K562 (cell line): ENCODE results near the gene PPP2R5A. TPM values are rescaled to one million over a fixed set of nuclear protein-coding genes. Genes with fewer than 3 reads are reported as not detected.

ENCODE experiments used
- BCOR ChIP-seq: fragments of 450-650 bp; IDR thresholded peaks from 2 replicates; pipeline ENCODE4 v1.6.1; 2016
- CCNT2 ChIP-seq: IDR thresholded peaks from 2 replicates; pipeline ENCODE4 v1.6.1; 2011; ENCODE audit warnings: borderline replicate concordance, low read depth, mild to moderate bottlenecking, moderate library complexity, mixed read lengths, low read length; ENCODE audit not compliant: insufficient read length; ENCODE audit errors: extremely low read depth
- CREB1 ChIP-seq, 2 experiments: sonication (generic) in 1 of 2; formaldehyde crosslinking in 1 of 2; IDR thresholded peaks; 2 replicates each; pipeline versions ENCODE4 v1.6.1 to v1.8.0; 2012 to 2022; ENCODE audit warnings: inconsistent platforms in 1 of 2, mild to moderate bottlenecking in 1 of 2, missing genetic modification reagents in 1 of 2, moderate library complexity in 1 of 2
- E2F8 ChIP-seq: fragments of 450-650 bp; IDR thresholded peaks from 2 replicates; pipeline ENCODE4 v1.7.1; 2018; ENCODE audit warnings: mild to moderate bottlenecking, low read depth; ENCODE audit not compliant: partially characterized antibody
- ERF ChIP-seq: fragments of 450-650 bp; formaldehyde crosslinking; IDR thresholded peaks from 2 replicates; pipeline ENCODE4 v1.4.0; 2020; ENCODE audit warnings: mild to moderate bottlenecking, mixed read lengths
- ETS2 ChIP-seq: IDR thresholded peaks from 2 replicates; pipeline ENCODE4 v1.6.1; 2016; ENCODE audit warnings: borderline replicate concordance, missing genetic modification characterization, mild to moderate bottlenecking, moderate library complexity, missing compliant biosample characterization; ENCODE audit not compliant: poor library complexity, severe bottlenecking
- FUS ChIP-seq: fragments of 200-400 bp; formaldehyde crosslinking; optimal IDR thresholded peaks from 2 replicates; pipeline ENCODE3; 2017; ENCODE audit warnings: low read depth, low read length
- IRF2 ChIP-seq: sonication (generic); formaldehyde crosslinking; IDR thresholded peaks from 2 replicates; pipeline ENCODE4 v1.8.1; 2022; ENCODE audit warnings: mild to moderate bottlenecking, missing genetic modification reagents
- MAFG ChIP-seq: fragments of 450-650 bp; conservative IDR thresholded peaks from 2 replicates; pipeline ENCODE4 v1.6.1; 2016; ENCODE audit warnings: missing genetic modification characterization, missing compliant biosample characterization
- MECOM ChIP-seq: fragments of 250-450 bp; sonication (Bioruptor Pico); IDR thresholded peaks from 2 replicates; pipeline ENCODE4 v1.8.0; 2022; ENCODE audit warnings: inconsistent platforms
- MEF2D ChIP-seq: conservative IDR thresholded peaks from 2 replicates; pipeline ENCODE4 v1.6.1; 2016; ENCODE audit warnings: low read depth, missing genetic modification characterization, missing compliant biosample characterization
- NFRKB ChIP-seq: fragments of 450-650 bp; IDR thresholded peaks from 2 replicates; pipeline ENCODE4 v1.6.1; 2016; ENCODE audit warnings: low read depth
- POU5F1 ChIP-seq: fragments of 150-350 bp; IDR thresholded peaks from 2 replicates; pipeline ENCODE4 v1.6.1; 2014; ENCODE audit warnings: borderline replicate concordance, low read length, low read depth, mild to moderate bottlenecking; ENCODE audit not compliant: partially characterized antibody
- RBM17 ChIP-seq: fragments of 200-400 bp; formaldehyde crosslinking; IDR thresholded peaks from 2 replicates; pipeline ENCODE4 v1.6.1; 2017; ENCODE audit warnings: low read depth, mild to moderate bottlenecking, low read length, borderline replicate concordance
- SIN3A ChIP-seq, 2 experiments: fragments of 150-350 bp in 1 of 2; IDR thresholded peaks; 2 replicates each; pipeline ENCODE4 v1.6.1; 2011 to 2016; ENCODE audit warnings: borderline replicate concordance in 2 of 2, low read depth in 2 of 2, low read length in 2 of 2, mild to moderate bottlenecking in 2 of 2, moderate library complexity in 2 of 2; ENCODE audit not compliant: control insufficient read depth in 1 of 2
- SNRNP70 ChIP-seq: fragments of 200-400 bp; formaldehyde crosslinking; optimal IDR thresholded peaks from 2 replicates; pipeline ENCODE3; 2017; ENCODE audit warnings: low read depth, low read length
- SPI1 ChIP-seq: IDR thresholded peaks from 2 replicates; pipeline ENCODE4 v1.6.1; 2011; ENCODE audit warnings: low read depth, low read length, control low read depth, borderline replicate concordance
- TCF7 ChIP-seq: sonication (generic); IDR thresholded peaks from 2 replicates; pipeline ENCODE4 v1.6.1; 2016; ENCODE audit warnings: antibody characterized with exemption, borderline replicate concordance
- THRB ChIP-seq: fragments of 450-650 bp; formaldehyde crosslinking; conservative IDR thresholded peaks from 2 replicates; pipeline ENCODE4 v1.4.0; 2022; ENCODE audit warnings: mild to moderate bottlenecking, missing genetic modification characterization
- YBX1 ChIP-seq: fragments of 450-650 bp; IDR thresholded peaks from 2 replicates; pipeline ENCODE4 v1.7.1; 2016; ENCODE audit warnings: mild to moderate bottlenecking
- ZFPM2 ChIP-seq: fragments of 250-450 bp; sonication (Bioruptor Pico); IDR thresholded peaks from 2 replicates; pipeline ENCODE4 v1.5.1; 2022; ENCODE audit warnings: mild to moderate bottlenecking
- ZNF134 ChIP-seq: fragments of 250-450 bp; sonication (Bioruptor Pico); conservative IDR thresholded peaks from 2 replicates; pipeline ENCODE4 v1.4.0; 2020
- ZNF253 ChIP-seq: fragments of 250-450 bp; sonication (Bioruptor Pico); conservative IDR thresholded peaks from 2 replicates; pipeline ENCODE4 v1.6.1; 2021; ENCODE audit warnings: mild to moderate bottlenecking
- ZNF316 ChIP-seq: fragments of 450-650 bp; IDR thresholded peaks from 2 replicates; pipeline ENCODE4 v1.6.1; 2016
- ZNF431 ChIP-seq: sonication (generic); formaldehyde crosslinking; IDR thresholded peaks from 2 replicates; pipeline ENCODE4 v1.8.0; 2022; ENCODE audit warnings: mild to moderate bottlenecking, missing genetic modification reagents
- ZNF644 ChIP-seq: fragments of 200-800 bp; sonication (Bioruptor generic); IDR thresholded peaks from 2 replicates; pipeline ENCODE4 v1.6.1; 2016; ENCODE audit warnings: low read depth, missing genetic modification characterization, missing compliant biosample characterization
- polyA plus RNA-seq, 8 experiments: library from polyadenylated mRNA; depleted of rRNA in 4 of 8; stranded (reverse) in 5 of 8; unstranded in 3 of 8; fragments of >200 nt; fragmentation: Nextera tagmentation in 2 of 8; fragmentation: Illumina TruSeq in 1 of 8; extraction: Ambion mirVana in 2 of 8; extraction: Trizol in 1 of 8; gene quantifications; 2 replicates each; pipeline versions ENCODE4 v1.2.1 to v1.2.3, GENCODE V29; 2011 to 2014; ENCODE audit warnings: inconsistent platforms in 1 of 8, missing spikeins in 1 of 8
- total RNA-seq, 7 experiments: library from RNA; depleted of rRNA in 6 of 7; stranded (reverse); fragments of >200 nt in 6 of 7; fragmentation: Illumina TruSeq in 2 of 7; extraction: Trizol in 2 of 7; gene quantifications; 2 replicates each; pipeline versions ENCODE4 v1.2.1 to v1.2.3, GENCODE V29; 2011 to 2021; ENCODE audit warnings: low replicate concordance in 1 of 7

The PPP2R5A gene
- total and polyA plus RNA-seq, 9 of the 15 experiments (the other 6 are each of a cell fraction or from before 2014, with no cell fraction given), result 26.9 to 106 (median 64.3) TPM

GRCh38 chr1:212242288-212242984 is 42.8 kb upstream of the PPP2R5A start (continued):
- TF ChIP-seq ZNF431 (CRISPR knock-in tag), result no peak
- TF ChIP-seq E2F8, result no peak
- TF ChIP-seq YBX1, result no peak
- no peak for TF ChIP-seq ZFPM2 (CRISPR knock-in tag)
- TF ChIP-seq CREB1 (IDR thresholded peaks at IDR 0.05), result no peak
- TF ChIP-seq CREB1 (CRISPR knock-in tag; IDR thresholded peaks at IDR 0.05), result peak; percentile 36; the same call in 1 of the 2 replicates
- TF ChIP-seq ZNF253, result no peak
- peak; percentile 86 for TF ChIP-seq NFRKB
- TF ChIP-seq BCOR, result no peak; the same call in 1 of the 2 replicates
- TF ChIP-seq ERF, result 0 out of 2 replicates have a peak, but pooled peaks have one; percentile 69
- TF ChIP-seq POU5F1, result no peak
- TF ChIP-seq ZNF644 (tag), result peak; percentile 71
- no peak for TF ChIP-seq THRB (CRISPR knock-in tag)
- no peak for TF ChIP-seq SPI1
- no peak for TF ChIP-seq SNRNP70
- 0 out of 2 replicates have a peak, but pooled peaks have one; percentile 9 for TF ChIP-seq ZNF316
- TF ChIP-seq MEF2D (tag), result peak; percentile 94
- no peak for TF ChIP-seq ETS2 (tag)
- no peak for TF ChIP-seq RBM17
- no peak for TF ChIP-seq TCF7
- no peak for TF ChIP-seq MECOM (CRISPR knock-in tag)
- TF ChIP-seq MAFG, result peak; percentile 51; the same call in 1 of the 2 replicates
- no peak for TF ChIP-seq FUS
- no peak for TF ChIP-seq SIN3A (IDR thresholded peaks at IDR 0.05; ENCODE audit: borderline replicate concordance in 2 of 2, control insufficient read depth in 1 of 2, low read depth in 2 of 2, low read length in 2 of 2)
- TF ChIP-seq CCNT2, result peak; percentile 12
- TF ChIP-seq ZNF134 (CRISPR knock-in tag), result no peak
- no peak for TF ChIP-seq IRF2
